ENCODE data around the gene GADD45A. TPM values are rescaled to one million over a fixed set of nuclear protein-coding genes. Genes with fewer than 3 reads are reported as not detected.
"Not testable (repeated sequence)": the region's sequence is repeated elsewhere in the genome, so short reads cannot be mapped to it uniquely, and the experiment has no call there.

Gene GADD45A
- 10.9 and 27.2 TPM in 2 replicates for total RNA-seq

- peak; percentile 99 for DNase-seq (ENCODE audit: low read depth in 2 of 2)
Measured at GRCh38 chr1:67685067-67685557, at the start of gene GADD45A. TSS of gene GADD45A (plus strand) at chr1:67685201. CDS start at chr1:67685495, 294 bp downstream.

GRCh38 chr1:67636146-67636545 is 48.9 kb upstream of the GADD45A start:
- no peak for DNase-seq (ENCODE audit: low read depth in 2 of 2)

- DNase-seq (ENCODE audit: low read depth in 2 of 2): no peak
Measured at GRCh38 chr1:67639361-67639760, 45.6 kb upstream of the GADD45A start.

- DNase-seq (ENCODE audit: low read depth in 2 of 2): no peak
Measured at GRCh38 chr1:67642629-67643028, 42.4 kb upstream of the GADD45A start.

GRCh38 chr1:67644566-67644965 is 40.4 kb upstream of the GADD45A start:
- DNase-seq (ENCODE audit: low read depth in 2 of 2): no peak

- no peak for DNase-seq (ENCODE audit: low read depth in 2 of 2)
Measured at GRCh38 chr1:67645495-67646144, 39.4 kb upstream of the GADD45A start.

GRCh38 chr1:67646145-67647035 is 38.6 kb upstream of the GADD45A start:
- DNase-seq (ENCODE audit: low read depth in 2 of 2): no peak

GRCh38 chr1:67647036-67647798 is 37.8 kb upstream of the GADD45A start:
- DNase-seq (ENCODE audit: low read depth in 2 of 2): peak in 1 of 2 donors; percentile 69

GRCh38 chr1:67647814-67648358 is 37.1 kb upstream of the GADD45A start:
- DNase-seq (ENCODE audit: low read depth in 2 of 2): peak; percentile 47 to 60

GRCh38 chr1:67648582-67649326 is 36.2 kb upstream of the GADD45A start:
- no peak for DNase-seq (ENCODE audit: low read depth in 2 of 2)

- DNase-seq (ENCODE audit: low read depth in 2 of 2): no peak
Measured at GRCh38 chr1:67650061-67650460, 34.9 kb upstream of the GADD45A start.

- no peak for DNase-seq (ENCODE audit: low read depth in 2 of 2)
Measured at GRCh38 chr1:67651031-67651430, 34.0 kb upstream of the GADD45A start.

GRCh38 chr1:67652800-67653199 is 32.2 kb upstream of the GADD45A start:
- DNase-seq (ENCODE audit: low read depth in 2 of 2): peak in 1 of 2 donors; percentile 85

GRCh38 chr1:67653304-67653703 is 31.7 kb upstream of the GADD45A start:
- no peak for DNase-seq (ENCODE audit: low read depth in 2 of 2)

GRCh38 chr1:67655581-67655980 is 29.4 kb upstream of the GADD45A start:
- no peak for DNase-seq (ENCODE audit: low read depth in 2 of 2)

- DNase-seq (ENCODE audit: low read depth in 2 of 2): not testable (repeated sequence)
Measured at GRCh38 chr1:67657152-67657551, 27.8 kb upstream of the GADD45A start.

- DNase-seq (ENCODE audit: low read depth in 2 of 2): no peak
Measured at GRCh38 chr1:67659229-67659628, 25.8 kb upstream of the GADD45A start.

GRCh38 chr1:67662884-67663283 is 22.1 kb upstream of the GADD45A start:
- peak in 1 of 2 donors; percentile 58 for DNase-seq (ENCODE audit: low read depth in 2 of 2)

GRCh38 chr1:67664048-67664447 is 21.0 kb upstream of the GADD45A start:
- peak; percentile 46 to 52 for DNase-seq (ENCODE audit: low read depth in 2 of 2)

GRCh38 chr1:67665307-67665706 is 19.7 kb upstream of the GADD45A start:
- DNase-seq (ENCODE audit: low read depth in 2 of 2): not testable (repeated sequence)

- DNase-seq (ENCODE audit: low read depth in 2 of 2): no peak
Measured at GRCh38 chr1:67666636-67667035, 18.4 kb upstream of the GADD45A start.
